Smooth muscle cell (in vitro differentiated cells): ENCODE results near the gene CRABP2. TPM values are rescaled to one million over a fixed set of nuclear protein-coding genes. Genes with fewer than 3 reads are reported as not detected.
A peak's percentile ranks its signal among the peaks of the same experiment; 100 is the strongest.

Experiments used
- DNase-seq: peaks from one replicate; lab custom pipeline; 2025; ENCODE audit not compliant: unreplicated experiment; lab: John Stamatoyannopoulos, UW
- H2AFZ ChIP-seq: fragments of 200-600 bp; sonication (generic); 2 replicates; pipeline ENCODE4 v1.6.0; 2016; ENCODE audit warnings: antibody characterized with exemption, low read depth, mild to moderate bottlenecking
- H3F3A ChIP-seq: fragments of 200-600 bp; sonication (generic); 2 replicates; pipeline ENCODE4 v1.6.0; 2017; ENCODE audit warnings: antibody characterized with exemption, low read depth
- H3K27ac ChIP-seq: fragments of 200-600 bp; sonication (generic); 2 replicates; pipeline ENCODE4 v1.5.1; 2016; ENCODE audit warnings: low read depth, mild to moderate bottlenecking
- H3K27me3 ChIP-seq: fragments of 200-600 bp; sonication (generic); 2 replicates; pipeline ENCODE4 v1.6.1; 2016; ENCODE audit warnings: low read depth, mild to moderate bottlenecking
- H3K36me3 ChIP-seq: fragments of 200-600 bp; sonication (generic); 2 replicates; pipeline ENCODE4 v1.5.1; 2016; ENCODE audit warnings: low read depth
- H3K4me1 ChIP-seq: fragments of 200-600 bp; sonication (generic); 2 replicates; pipeline ENCODE4 v1.5.1; 2016; ENCODE audit warnings: low read depth
- H3K4me2 ChIP-seq: fragments of 200-600 bp; sonication (generic); 2 replicates; pipeline ENCODE4 v1.6.0; 2016; ENCODE audit warnings: mild to moderate bottlenecking
- H3K4me3 ChIP-seq: fragments of 200-600 bp; sonication (generic); 2 replicates; pipeline ENCODE4 v1.5.1; 2016; ENCODE audit warnings: mild to moderate bottlenecking
- H3K79me2 ChIP-seq: fragments of 200-600 bp; sonication (generic); 2 replicates; pipeline ENCODE4 v1.6.0; 2016; ENCODE audit warnings: low read depth, mild to moderate bottlenecking
- H3K9ac ChIP-seq: fragments of 200-600 bp; sonication (generic); 2 replicates; pipeline ENCODE4 v1.6.0; 2016; ENCODE audit warnings: low read depth
- H3K9me3 ChIP-seq: fragments of 200-600 bp; sonication (generic); replicated peaks from 2 replicates; pipeline ENCODE4 v1.5.1; 2016; ENCODE audit warnings: low read depth
- H4K20me1 ChIP-seq: fragments of 200-600 bp; sonication (generic); 2 replicates; pipeline ENCODE4 v1.6.0; 2016; ENCODE audit warnings: low read depth
- WGBS: methylation state at CpG from one replicate; pipeline ENCODE4 v1.1.7; 2016; ENCODE audit warnings: low lambda C conversion rate; 5-methylcytosine and 5-hydroxymethylcytosine counted together
- polyA plus RNA-seq: library from polyadenylated mRNA; unstranded; fragments of >200 nt; fragmentation: Nextera tagmentation; extraction: Ambion mirVana; gene quantifications from 2 replicates; pipeline ENCODE4 v1.2.1, GENCODE V29; 2016
- total RNA-seq: library from RNA; depleted of rRNA; stranded (reverse); fragments of >200 nt; gene quantifications from 2 replicates; pipeline ENCODE4 v1.2.3, GENCODE V29; 2014
- TF ChIP-seq, protein P1 (sequence below): fragments of 200-600 bp; sonication (generic); IDR thresholded peaks from 2 replicates; pipeline ENCODE4 v1.5.1; 2017; ENCODE audit warnings: borderline replicate concordance, mild to moderate bottlenecking, antibody characterized with exemption; ENCODE audit not compliant: insufficient read depth, poor library complexity, severe bottlenecking

The CRABP2 gene
- total and polyA plus RNA-seq, 2 experiments from 2014 or later: 86.6 to 145 TPM

- peak overlapping the region; percentile 80 for H2AFZ ChIP-seq
- H3K9ac ChIP-seq: peak overlapping the region; percentile 81
- no peaks in the 10 kb centered on the region for H4K20me1 ChIP-seq
- no peaks in the 10 kb centered on the region for H3K27me3 ChIP-seq
- H3K4me3 ChIP-seq: peak overlapping the region; percentile 75
- H3K36me3 ChIP-seq: no peaks in the 10 kb centered on the region
- H3F3A ChIP-seq: peaks cover 6% of the 10 kb centered on the region
- H3K4me1 ChIP-seq: peaks cover 41% of the 10 kb centered on the region
- TF ChIP-seq, protein P1, sequence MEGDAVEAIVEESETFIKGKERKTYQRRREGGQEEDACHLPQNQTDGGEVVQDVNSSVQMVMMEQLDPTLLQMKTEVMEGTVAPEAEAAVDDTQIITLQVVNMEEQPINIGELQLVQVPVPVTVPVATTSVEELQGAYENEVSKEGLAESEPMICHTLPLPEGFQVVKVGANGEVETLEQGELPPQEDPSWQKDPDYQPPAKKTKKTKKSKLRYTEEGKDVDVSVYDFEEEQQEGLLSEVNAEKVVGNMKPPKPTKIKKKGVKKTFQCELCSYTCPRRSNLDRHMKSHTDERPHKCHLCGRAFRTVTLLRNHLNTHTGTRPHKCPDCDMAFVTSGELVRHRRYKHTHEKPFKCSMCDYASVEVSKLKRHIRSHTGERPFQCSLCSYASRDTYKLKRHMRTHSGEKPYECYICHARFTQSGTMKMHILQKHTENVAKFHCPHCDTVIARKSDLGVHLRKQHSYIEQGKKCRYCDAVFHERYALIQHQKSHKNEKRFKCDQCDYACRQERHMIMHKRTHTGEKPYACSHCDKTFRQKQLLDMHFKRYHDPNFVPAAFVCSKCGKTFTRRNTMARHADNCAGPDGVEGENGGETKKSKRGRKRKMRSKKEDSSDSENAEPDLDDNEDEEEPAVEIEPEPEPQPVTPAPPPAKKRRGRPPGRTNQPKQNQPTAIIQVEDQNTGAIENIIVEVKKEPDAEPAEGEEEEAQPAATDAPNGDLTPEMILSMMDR: no peak
- peak overlapping the region; percentile 97 for H3K4me2 ChIP-seq
- no peaks in the 10 kb centered on the region for H3K9me3 ChIP-seq
- 1% methylated on average over 30 of the region's 68 CpGs for WGBS
- peak overlapping the region; percentile 69 for H3K27ac ChIP-seq
- peak; percentile 88 for DNase-seq
- H3K79me2 ChIP-seq: peaks cover 47% of the 10 kb centered on the region
These were observed 46.5 kb upstream of the CRABP2 start for GRCh38 chr1:156751757-156752481.

DNA sequence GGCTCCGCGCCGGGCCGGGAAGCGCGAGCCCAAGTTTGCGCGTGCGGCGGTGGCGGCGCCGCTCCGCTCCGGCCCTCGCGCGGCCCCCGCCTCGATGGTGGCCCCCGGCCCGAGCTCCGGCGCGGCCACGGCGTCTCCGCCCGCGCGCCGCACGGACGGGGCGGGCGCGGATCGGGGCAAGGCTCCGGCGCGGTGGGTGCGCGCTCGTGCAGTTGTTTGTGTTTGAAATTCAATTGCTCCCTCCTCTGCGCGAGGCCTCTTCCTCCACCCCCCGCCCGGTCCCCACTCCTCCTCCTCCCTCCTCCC is 46.0 kb upstream of the CRABP2 start, which contains the start of gene HDGF:
Gene HDGF (minus strand): TSS at position 225 of the 306 bp plus-strand sequence. CDS start 246 bp downstream, outside the sequence.
- H3K27me3 ChIP-seq: no peaks in the 10 kb centered on the region
- peak within 1 kb of the TSS; percentile 100 for H3K9ac ChIP-seq
- H3K4me1 ChIP-seq: peaks cover 41% of the 10 kb centered on the region
- H3K36me3 ChIP-seq: no peaks in the 10 kb centered on the region
- under 1% methylated on average over 38 of the region's 48 CpGs for WGBS
- peak within 1 kb of the TSS; percentile 80 for H2AFZ ChIP-seq
- H3K79me2 ChIP-seq: peaks cover 48% of the 10 kb centered on the region
- TF ChIP-seq, protein P1: no peak
- H4K20me1 ChIP-seq: no peaks in the 10 kb centered on the region
- no peaks in the 10 kb centered on the region for H3K9me3 ChIP-seq
- H3K4me2 ChIP-seq: peak within 1 kb of the TSS; percentile 97
- peaks cover 6% of the 10 kb centered on the region for H3F3A ChIP-seq
- H3K27ac ChIP-seq: peak within 1 kb of the TSS; percentile 100
- peak within 1 kb of the TSS; percentile 75 for H3K4me3 ChIP-seq
- DNase-seq: no peak

- Histone ChIP-seq H3K36me3 (no peaks in the 10 kb centered on the region), H3K4me2 (peak overlapping the region; percentile 97), H3K27ac (peak overlapping the region; percentile 100), H3K9me3 (no peaks in the 10 kb centered on the region), H3K9ac (peak overlapping the region; percentile 100), H4K20me1 (no peaks in the 10 kb centered on the region), H3K4me3 (peak overlapping the region; percentile 75), H3K4me1 (peaks cover 46% of the 10 kb centered on the region), H3K27me3 (no peaks in the 10 kb centered on the region), H3F3A (peaks cover 6% of the 10 kb centered on the region), H2AFZ (peak overlapping the region; percentile 34), H3K79me2 (peaks cover 53% of the 10 kb centered on the region)
- TF ChIP-seq, protein P1: no peak
- peak; percentile 47 for DNase-seq
- under 1% methylated on average over 53 of the region's 64 CpGs for WGBS
These were observed 45.5 kb upstream of the CRABP2 start for GRCh38 chr1:156750711-156751450.
